ENCODE data around the gene CHD9NB.
A peak's percentile ranks its signal among the peaks of the same experiment; 100 is the strongest.

Gene CHD9NB

DNA sequence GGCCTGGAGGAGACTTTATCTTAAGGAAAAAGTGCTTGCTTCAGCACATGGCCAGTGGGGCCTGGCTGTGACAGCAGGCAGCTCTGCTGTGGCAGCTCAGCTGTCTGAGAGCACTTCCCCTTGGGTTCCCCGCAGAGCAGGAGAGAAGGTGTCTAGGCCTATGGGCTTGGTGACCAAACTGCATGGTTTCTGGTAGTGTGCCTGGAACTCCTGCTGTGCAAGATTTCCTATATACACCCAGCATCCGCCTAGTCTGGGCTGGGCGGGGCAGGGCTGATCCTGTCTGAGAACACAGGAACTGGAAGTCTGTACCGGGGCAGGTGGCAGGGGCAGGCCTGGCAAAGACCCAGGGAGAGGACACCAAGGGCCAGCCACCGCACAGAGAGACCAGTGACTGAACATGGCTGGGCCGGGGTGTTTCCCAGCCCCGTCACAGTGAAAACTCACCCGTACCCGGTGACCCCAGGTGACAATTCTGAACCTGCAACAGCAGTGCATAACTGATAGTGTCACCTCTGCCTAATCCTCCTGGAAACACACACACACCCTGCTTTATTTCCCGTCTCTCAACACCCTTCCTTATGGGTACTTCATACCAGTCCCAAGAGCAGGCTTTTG is 41.4 kb upstream of the CHD9NB start:
- no peak overlapping the region for H3K4me3 ChIP-seq (ENCODE audit: low read depth, low read length)
- TF ChIP-seq, protein P1, sequence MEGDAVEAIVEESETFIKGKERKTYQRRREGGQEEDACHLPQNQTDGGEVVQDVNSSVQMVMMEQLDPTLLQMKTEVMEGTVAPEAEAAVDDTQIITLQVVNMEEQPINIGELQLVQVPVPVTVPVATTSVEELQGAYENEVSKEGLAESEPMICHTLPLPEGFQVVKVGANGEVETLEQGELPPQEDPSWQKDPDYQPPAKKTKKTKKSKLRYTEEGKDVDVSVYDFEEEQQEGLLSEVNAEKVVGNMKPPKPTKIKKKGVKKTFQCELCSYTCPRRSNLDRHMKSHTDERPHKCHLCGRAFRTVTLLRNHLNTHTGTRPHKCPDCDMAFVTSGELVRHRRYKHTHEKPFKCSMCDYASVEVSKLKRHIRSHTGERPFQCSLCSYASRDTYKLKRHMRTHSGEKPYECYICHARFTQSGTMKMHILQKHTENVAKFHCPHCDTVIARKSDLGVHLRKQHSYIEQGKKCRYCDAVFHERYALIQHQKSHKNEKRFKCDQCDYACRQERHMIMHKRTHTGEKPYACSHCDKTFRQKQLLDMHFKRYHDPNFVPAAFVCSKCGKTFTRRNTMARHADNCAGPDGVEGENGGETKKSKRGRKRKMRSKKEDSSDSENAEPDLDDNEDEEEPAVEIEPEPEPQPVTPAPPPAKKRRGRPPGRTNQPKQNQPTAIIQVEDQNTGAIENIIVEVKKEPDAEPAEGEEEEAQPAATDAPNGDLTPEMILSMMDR (IDR thresholded peaks at IDR 0.05; ENCODE audit: borderline replicate concordance, insufficient read depth, low read depth, low read length): no peak

DNA sequence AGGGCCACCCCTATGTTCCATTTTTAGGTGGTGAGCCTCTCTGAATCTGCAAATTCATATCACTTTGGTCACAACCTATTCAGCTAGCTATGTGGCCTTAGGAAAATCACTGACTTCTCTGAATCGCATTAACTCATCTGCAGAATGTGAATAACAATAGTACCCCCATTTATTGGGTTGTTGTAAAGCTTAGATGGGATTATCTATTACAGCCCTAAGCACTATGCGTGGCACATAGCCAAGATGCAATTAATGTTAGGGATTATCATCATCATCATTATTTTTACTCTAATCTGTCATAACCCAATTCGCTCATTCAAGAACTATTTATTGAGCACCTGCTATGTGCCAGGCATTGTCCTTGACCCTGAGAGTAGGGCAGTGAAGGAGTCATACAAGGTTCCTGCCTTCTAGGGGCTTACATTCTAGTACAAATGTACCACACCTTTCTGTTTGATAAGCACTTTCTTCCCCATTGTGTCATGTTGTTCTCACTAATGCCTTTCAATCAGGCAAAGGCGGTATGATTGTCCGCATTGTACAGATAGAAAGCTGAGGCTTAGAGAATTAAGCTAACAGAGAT is 40.6 kb upstream of the CHD9NB start:
- TF ChIP-seq, protein P1 (IDR thresholded peaks at IDR 0.05; ENCODE audit: borderline replicate concordance, insufficient read depth, low read depth, low read length): no peak
- no peak overlapping the region for H3K4me3 ChIP-seq (ENCODE audit: low read depth, low read length)

DNA sequence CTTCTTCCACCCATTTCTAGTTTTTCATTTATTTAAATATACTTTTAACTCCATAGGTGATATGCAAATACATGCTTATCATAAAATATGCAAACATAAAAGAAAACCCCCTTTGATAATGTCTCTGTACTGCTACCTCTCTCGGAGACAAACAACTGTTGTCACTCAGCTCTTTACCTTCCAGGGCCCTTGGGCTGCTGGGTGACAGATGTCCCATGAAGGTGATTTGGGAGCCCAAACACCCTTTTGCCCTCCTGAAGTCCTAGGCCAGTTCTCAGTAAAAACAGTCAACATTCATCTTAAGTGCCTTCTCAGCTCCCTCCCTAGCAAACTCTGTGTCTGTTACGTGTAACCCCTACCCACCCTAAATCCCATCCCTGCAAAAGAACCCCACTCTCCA is 39.6 kb upstream of the CHD9NB start:
- TF ChIP-seq, protein P1 (IDR thresholded peaks at IDR 0.05; ENCODE audit: borderline replicate concordance, insufficient read depth, low read depth, low read length): no peak
- no peak overlapping the region for H3K4me3 ChIP-seq (ENCODE audit: low read depth, low read length)

DNA sequence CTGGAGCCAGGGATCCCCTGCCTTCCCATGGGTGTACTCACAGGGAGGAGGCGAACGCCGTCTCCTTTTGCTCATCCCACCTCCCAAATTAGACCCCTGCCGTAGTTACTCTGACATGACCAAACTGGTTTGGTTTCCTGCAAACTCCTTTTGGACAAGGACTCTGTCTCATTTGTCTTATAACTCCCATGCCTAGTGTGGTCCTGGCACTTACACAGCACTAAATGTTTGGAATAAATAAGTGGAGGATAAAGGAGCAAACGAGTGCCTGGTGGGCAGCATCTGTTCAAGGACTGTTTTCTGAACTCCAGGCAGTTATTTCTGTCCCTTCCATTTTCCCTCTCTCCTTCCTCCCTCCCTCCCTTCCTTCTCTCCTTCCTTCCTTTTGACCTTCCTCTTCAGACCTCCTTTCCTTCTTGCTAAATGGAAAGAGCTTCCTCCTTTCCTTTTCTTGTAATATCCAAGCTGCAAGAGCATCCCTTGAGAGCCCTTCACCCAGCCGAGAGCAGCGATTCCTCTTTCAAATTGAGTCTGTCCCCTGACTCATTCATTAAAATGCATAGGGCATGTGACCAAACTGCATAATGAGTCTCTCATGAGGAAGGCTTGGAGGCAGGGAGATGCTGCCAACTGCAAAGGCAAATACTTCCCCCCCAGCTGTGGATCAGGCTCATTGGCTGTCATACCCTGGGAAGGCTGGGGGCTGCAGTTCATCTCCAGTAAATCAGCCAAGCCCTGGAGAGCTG is 38.9 kb upstream of the CHD9NB start:
- TF ChIP-seq, protein P1 (IDR thresholded peaks at IDR 0.05; ENCODE audit: borderline replicate concordance, insufficient read depth, low read depth, low read length): no peak

DNA sequence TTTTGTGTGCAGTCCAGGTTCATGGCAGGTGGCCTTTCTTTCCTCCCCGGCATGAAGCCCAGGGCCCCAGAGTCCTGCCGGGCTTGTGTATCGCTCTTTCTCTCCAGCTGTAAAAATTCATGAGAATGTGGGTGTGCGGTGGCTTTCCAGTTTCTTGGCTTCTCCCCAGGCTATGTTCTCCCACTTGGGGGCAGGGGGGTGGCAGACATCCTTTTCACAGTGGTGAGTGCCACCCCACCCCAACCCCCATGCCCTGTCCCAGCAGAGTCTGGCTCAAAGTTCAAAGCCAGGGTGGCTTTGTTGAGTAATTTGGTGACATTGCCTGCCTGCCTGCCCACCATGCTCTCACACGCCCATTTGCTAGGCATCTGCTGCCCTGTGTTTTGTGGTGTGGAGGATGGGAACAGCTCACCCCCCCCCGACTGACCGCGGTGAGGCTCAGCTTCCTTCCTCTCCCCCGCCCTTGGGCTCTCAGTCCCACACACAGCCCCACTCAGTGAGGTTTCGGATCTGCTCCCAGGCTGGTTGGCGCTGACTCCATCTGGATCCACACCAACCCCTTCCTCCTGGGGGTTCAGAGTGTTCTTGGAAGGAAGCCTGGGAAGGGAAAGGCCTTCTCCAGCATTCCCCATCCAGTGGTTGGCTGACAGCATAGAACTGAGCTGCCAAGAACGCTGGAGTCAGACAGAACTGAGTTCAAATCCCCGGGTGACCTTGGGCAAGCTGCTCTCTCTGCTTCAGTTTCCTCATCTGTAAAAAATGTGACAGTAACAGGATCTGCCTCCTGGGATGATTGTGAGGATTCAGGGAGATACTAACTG is 38.1 kb upstream of the CHD9NB start:
- TF ChIP-seq, protein P1 (IDR thresholded peaks at IDR 0.05; ENCODE audit: borderline replicate concordance, insufficient read depth, low read depth, low read length): no peak
- peak overlapping the region; percentile 3 for H3K4me3 ChIP-seq (ENCODE audit: low read depth, low read length)

More for the DNA sequence above, 38.9 kb upstream of the CHD9NB start:
- peak overlapping the region; percentile 3 for H3K4me3 ChIP-seq (ENCODE audit: low read depth, low read length)

DNA sequence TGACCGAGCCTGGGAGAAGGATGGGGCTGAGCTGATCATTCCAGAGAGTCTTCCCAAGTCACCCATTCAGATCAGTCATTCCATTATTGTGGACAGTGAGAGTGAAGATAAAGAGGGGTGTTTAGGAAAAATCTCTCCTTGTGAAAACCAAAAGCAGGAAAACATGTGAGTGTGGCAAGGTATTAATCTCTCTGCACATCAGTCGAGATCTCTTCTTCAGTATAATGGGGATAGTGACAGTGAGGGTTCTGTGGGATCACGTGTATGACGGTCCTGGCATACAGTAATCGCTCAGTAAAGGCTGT is 37.5 kb upstream of the CHD9NB start:
- TF ChIP-seq, protein P1 (IDR thresholded peaks at IDR 0.05; ENCODE audit: borderline replicate concordance, insufficient read depth, low read depth, low read length): no peak
- no peak overlapping the region for H3K4me3 ChIP-seq (ENCODE audit: low read depth, low read length)
